H1 (cell line): ENCODE results near the gene SPRR1A. TPM values are rescaled to one million over a fixed set of nuclear protein-coding genes. Genes with fewer than 3 reads are reported as not detected.

Experiments used
- CHD7 ChIP-seq: fragments of 300-600 bp; sonication (generic); IDR thresholded peaks from 2 replicates; pipeline ENCODE4 v1.7.1; 2012; ENCODE audit warnings: low read length, moderate library complexity, mild to moderate bottlenecking, inconsistent platforms; ENCODE audit not compliant: insufficient replicate concordance
- FOSL1 ChIP-seq: IDR thresholded peaks from 2 replicates; pipeline ENCODE4 v1.6.1; 2011; ENCODE audit warnings: mild to moderate bottlenecking, low read depth, low read length, moderate library complexity; ENCODE audit not compliant: insufficient read depth
- HDAC6 ChIP-seq: IDR thresholded peaks from one replicate; pipeline ENCODE4 v1.7.1; 2012; ENCODE audit warnings: low read depth, mild to moderate bottlenecking, inconsistent platforms, low read length, moderate library complexity
- POLR2A ChIP-seq, 2 experiments: IDR thresholded peaks; 1 replicate in 1 of 2; 2 replicates in 1 of 2; pipeline ENCODE4 v1.6.1; 2011; ENCODE audit warnings: low read depth in 2 of 2, low read length in 2 of 2, mild to moderate bottlenecking in 2 of 2; ENCODE audit errors: control extremely low read depth in 1 of 2
- TAF7 ChIP-seq: optimal IDR thresholded peaks from 2 replicates; pipeline ENCODE3; 2011; ENCODE audit warnings: low read depth, mild to moderate bottlenecking, inconsistent platforms, low read length, moderate library complexity, borderline replicate concordance
- polyA plus RNA-seq, 7 experiments: library from polyadenylated mRNA; depleted of rRNA in 3 of 7; stranded (reverse) in 5 of 7; unstranded in 2 of 7; fragments of >200 nt in 5 of 7; fragments of 200-250 nt in 2 of 7; gene quantifications; 1 replicate in 5 of 7; 2 replicates in 1 of 7; 4 replicates in 1 of 7; pipeline versions ENCODE4 v1.2.1 to v1.2.3, GENCODE V29; 2011 to 2013; ENCODE audit warnings: missing spikeins in 2 of 7, mixed read lengths in 2 of 7
- total RNA-seq: library from RNA; stranded (reverse); fragmentation: NEBNext Ultra II Directional; extraction: Animal tissue kit (Norgen Biotek cat#: 25700); gene quantifications from 2 replicates; pipeline ENCODE4 v1.2.1, GENCODE V29; 2021

The SPRR1A gene
- total and polyA plus RNA-seq, 2 of the 8 experiments (the other 6 are each of a cell fraction or from before 2014, with no cell fraction given) = not detected

GRCh38 chr1:153024413-153024812, 40.5 kb downstream of the SPRR1A start (continued):
- TF ChIP-seq CHD7 = no peak
- no peak for TF ChIP-seq HDAC6
- no peak for TF ChIP-seq POLR2A (IDR thresholded peaks at IDR 0.05; ENCODE audit: control extremely low read depth in 1 of 2, low read depth in 2 of 2, low read length in 2 of 2)
- TF ChIP-seq FOSL1 = no peak
- TF ChIP-seq TAF7 = no peak
- TF ChIP-seq, all 59 proteins: peak for 0
